HEK293 (cell line): ENCODE data around the gene TMEM205.

Experiments used
- CTCF ChIA-PET: fragments of 350-600 bp; formaldehyde crosslinking; extraction: SDS; loops from one replicate; lab custom pipeline; 2021; ENCODE audit warnings: antibody characterized with exemption; lab: Yijun Ruan, JAX
- POLR2A ChIA-PET: fragments of 300-600 bp; formaldehyde crosslinking; extraction: SDS; loops from one replicate; lab custom pipeline; 2020; ENCODE audit warnings: antibody characterized with exemption, inconsistent platforms; lab: Yijun Ruan, JAX
- H3K27ac ChIP-seq: fragments of 200-500 bp; sonication (Bioruptor generic); 2 replicates; pipeline ENCODE4 v1.5.1; 2014; ENCODE audit warnings: low read depth, low read length, control low read depth, inconsistent platforms; ENCODE audit errors: extremely low read depth
- H3K36me3 ChIP-seq, 2 experiments: fragments of 200-500 bp in 1 of 2; sonication (Bioruptor generic) in 1 of 2; 1 replicate in 1 of 2; 2 replicates in 1 of 2; pipeline ENCODE4 v1.5.1; 2014 to 2017; ENCODE audit warnings: inconsistent platforms in 2 of 2, low read length in 2 of 2; ENCODE audit not compliant: control insufficient read depth in 2 of 2, insufficient read depth in 1 of 2
- H3K4me1 ChIP-seq: fragments of 200-500 bp; sonication (Bioruptor generic); 2 replicates; pipeline ENCODE4 v1.5.1; 2014; ENCODE audit warnings: mild to moderate bottlenecking, low read length, inconsistent platforms; ENCODE audit not compliant: control insufficient read depth, insufficient read depth
- H3K4me3 ChIP-seq: 2 replicates; pipeline ENCODE4 v1.5.1; 2011; ENCODE audit warnings: low read depth, mild to moderate bottlenecking, control low read depth, low read length, moderate library complexity
- H3K9me3 ChIP-seq: fragments of 200-500 bp; sonication (Bioruptor generic); 2 replicates; pipeline ENCODE4 v1.5.1; 2014; ENCODE audit warnings: low read depth, low read length, inconsistent platforms; ENCODE audit not compliant: control insufficient read depth, insufficient read depth
- BCL11B ChIP-seq: fragments of 450-650 bp; formaldehyde crosslinking; IDR thresholded peaks from 2 replicates; pipeline ENCODE4 v1.5.1; 2016; ENCODE audit warnings: low read depth, missing biosample characterization, missing genetic modification characterization
- BCL6B ChIP-seq: fragments of 450-650 bp; formaldehyde crosslinking; IDR thresholded peaks from 2 replicates; pipeline ENCODE4 v1.5.1; 2017; ENCODE audit warnings: missing biosample characterization, missing genetic modification characterization
- GFI1B ChIP-seq: fragments of 450-650 bp; formaldehyde crosslinking; IDR thresholded peaks from 2 replicates; pipeline ENCODE4 v1.5.1; 2016; ENCODE audit warnings: missing biosample characterization, missing genetic modification characterization
- KLF16 ChIP-seq: fragments of 450-650 bp; formaldehyde crosslinking; IDR thresholded peaks from 2 replicates; pipeline ENCODE4 v1.5.1; 2017; ENCODE audit warnings: missing biosample characterization, missing genetic modification characterization
- MYNN ChIP-seq: fragments of 450-650 bp; formaldehyde crosslinking; IDR thresholded peaks from 2 replicates; pipeline ENCODE4 v1.5.1; 2016; ENCODE audit warnings: missing biosample characterization, missing genetic modification characterization, borderline replicate concordance
- SP3 ChIP-seq: fragments of 450-650 bp; formaldehyde crosslinking; IDR thresholded peaks from 2 replicates; pipeline ENCODE4 v1.5.1; 2016; ENCODE audit warnings: missing biosample characterization, missing genetic modification characterization
- YY1 ChIP-seq: fragments of 450-650 bp; formaldehyde crosslinking; IDR thresholded peaks from 2 replicates; pipeline ENCODE4 v1.5.1; 2018; ENCODE audit warnings: missing biosample characterization, missing genetic modification characterization
- ZBTB1 ChIP-seq: fragments of 450-650 bp; formaldehyde crosslinking; IDR thresholded peaks from 2 replicates; pipeline ENCODE4 v1.5.1; 2016; ENCODE audit warnings: missing biosample characterization, missing genetic modification characterization
- ZBTB17 ChIP-seq: fragments of 450-650 bp; formaldehyde crosslinking; IDR thresholded peaks from 2 replicates; pipeline ENCODE4 v1.5.1; 2016; ENCODE audit warnings: missing biosample characterization, missing genetic modification characterization
- ZBTB48 ChIP-seq: fragments of 450-650 bp; formaldehyde crosslinking; IDR thresholded peaks from 2 replicates; pipeline ENCODE4 v1.5.1; 2016; ENCODE audit warnings: missing biosample characterization, missing genetic modification characterization
- ZFHX2 ChIP-seq: fragments of 450-650 bp; formaldehyde crosslinking; conservative IDR thresholded peaks from 2 replicates; pipeline ENCODE4 v1.5.1; 2016; ENCODE audit warnings: missing biosample characterization, missing genetic modification characterization
- ZIC2 ChIP-seq: fragments of 450-650 bp; formaldehyde crosslinking; IDR thresholded peaks from 2 replicates; pipeline ENCODE4 v1.5.1; 2016; ENCODE audit warnings: missing biosample characterization, missing genetic modification characterization
- ZNF175 ChIP-seq: fragments of 450-650 bp; formaldehyde crosslinking; IDR thresholded peaks from 2 replicates; pipeline ENCODE4 v1.5.1; 2016; ENCODE audit warnings: missing biosample characterization, missing genetic modification characterization
- ZNF211 ChIP-seq: fragments of 450-650 bp; formaldehyde crosslinking; IDR thresholded peaks from 2 replicates; pipeline ENCODE4 v1.5.1; 2016; ENCODE audit warnings: low read depth, missing biosample characterization, missing genetic modification characterization
- ZNF423 ChIP-seq: fragments of 450-650 bp; formaldehyde crosslinking; IDR thresholded peaks from 2 replicates; pipeline ENCODE4 v1.5.1; 2016; ENCODE audit warnings: missing biosample characterization, missing genetic modification characterization
- ZNF529 ChIP-seq: fragments of 450-650 bp; formaldehyde crosslinking; IDR thresholded peaks from 2 replicates; pipeline ENCODE4 v1.5.1; 2017; ENCODE audit warnings: missing genetic modification characterization, missing biosample characterization; ENCODE audit not compliant: insufficient replicate concordance
- ZNF530 ChIP-seq: fragments of 450-650 bp; formaldehyde crosslinking; IDR thresholded peaks from 2 replicates; pipeline ENCODE4 v1.5.1; 2016; ENCODE audit warnings: low read depth, missing biosample characterization, missing genetic modification characterization
- ZNF580 ChIP-seq: fragments of 450-650 bp; formaldehyde crosslinking; IDR thresholded peaks from 2 replicates; pipeline ENCODE4 v1.5.1; 2016; ENCODE audit warnings: missing biosample characterization, missing genetic modification characterization
- ZNF610 ChIP-seq: fragments of 450-650 bp; formaldehyde crosslinking; IDR thresholded peaks from 2 replicates; pipeline ENCODE4 v1.5.1; 2016; ENCODE audit warnings: missing biosample characterization, missing genetic modification characterization, borderline replicate concordance
- ZNF629 ChIP-seq: fragments of 450-650 bp; formaldehyde crosslinking; IDR thresholded peaks from 2 replicates; pipeline ENCODE4 v1.5.1; 2017; ENCODE audit warnings: missing biosample characterization, missing genetic modification characterization
- ZNF664 ChIP-seq: fragments of 450-650 bp; formaldehyde crosslinking; IDR thresholded peaks from 2 replicates; pipeline ENCODE4 v1.5.1; 2016; ENCODE audit warnings: missing biosample characterization, missing genetic modification characterization
- ZNF670 ChIP-seq: fragments of 450-650 bp; formaldehyde crosslinking; IDR thresholded peaks from 2 replicates; pipeline ENCODE4 v1.5.1; 2016; ENCODE audit warnings: missing biosample characterization, missing genetic modification characterization, low read depth
- ZNF692 ChIP-seq: fragments of 450-650 bp; formaldehyde crosslinking; IDR thresholded peaks from 2 replicates; pipeline ENCODE4 v1.5.1; 2016; ENCODE audit warnings: missing biosample characterization, missing genetic modification characterization
- ZNF792 ChIP-seq: fragments of 450-650 bp; formaldehyde crosslinking; IDR thresholded peaks from 2 replicates; pipeline ENCODE4 v1.5.1; 2016; ENCODE audit warnings: missing biosample characterization, missing genetic modification characterization
- ZNF843 ChIP-seq: fragments of 450-650 bp; formaldehyde crosslinking; IDR thresholded peaks from 2 replicates; pipeline ENCODE4 v1.5.1; 2016; ENCODE audit warnings: missing biosample characterization, missing genetic modification characterization
- ZSCAN16 ChIP-seq: fragments of 450-650 bp; formaldehyde crosslinking; IDR thresholded peaks from 2 replicates; pipeline ENCODE4 v1.5.1; 2016; ENCODE audit warnings: missing biosample characterization, missing genetic modification characterization
- ZXDB ChIP-seq: fragments of 450-650 bp; formaldehyde crosslinking; IDR thresholded peaks from 2 replicates; pipeline ENCODE4 v1.5.1; 2016; ENCODE audit warnings: missing biosample characterization, missing genetic modification characterization
- TF ChIP-seq, protein P1 (sequence below): fragments of 450-650 bp; formaldehyde crosslinking; IDR thresholded peaks from 2 replicates; pipeline ENCODE4 v1.5.1; 2016; ENCODE audit warnings: missing biosample characterization, missing genetic modification characterization
- TF ChIP-seq, protein P2 (sequence below): fragments of 450-650 bp; formaldehyde crosslinking; IDR thresholded peaks from 2 replicates; pipeline ENCODE4 v1.5.1; 2016; ENCODE audit warnings: missing biosample characterization, missing genetic modification characterization

Gene TMEM205

GRCh38 chr19:11382898-11383705 lies 37.0 kb upstream of the TMEM205 start (continued):
- TF ChIP-seq KLF16 (tag by site-specific recombination) (peak; percentile 14; the same call in 1 of the 2 replicates), ZNF843 (tag by site-specific recombination) (no peak), ZNF692 (tag by site-specific recombination) (peak; percentile 94), ZNF529 (tag by site-specific recombination) (no peak), ZNF530 (tag by site-specific recombination) (no peak), ZXDB (tag by site-specific recombination) (peak; percentile 48), GFI1B (tag by site-specific recombination) (no peak), ZNF211 (tag by site-specific recombination) (no peak), ZNF670 (tag by site-specific recombination) (no peak), BCL6B (no peak), MYNN (no peak), ZNF423 (tag by site-specific recombination) (no peak), ZSCAN16 (no peak), ZBTB48 (no peak), ZNF664 (no peak), ZBTB1 (tag by site-specific recombination) (no peak)

DNA sequence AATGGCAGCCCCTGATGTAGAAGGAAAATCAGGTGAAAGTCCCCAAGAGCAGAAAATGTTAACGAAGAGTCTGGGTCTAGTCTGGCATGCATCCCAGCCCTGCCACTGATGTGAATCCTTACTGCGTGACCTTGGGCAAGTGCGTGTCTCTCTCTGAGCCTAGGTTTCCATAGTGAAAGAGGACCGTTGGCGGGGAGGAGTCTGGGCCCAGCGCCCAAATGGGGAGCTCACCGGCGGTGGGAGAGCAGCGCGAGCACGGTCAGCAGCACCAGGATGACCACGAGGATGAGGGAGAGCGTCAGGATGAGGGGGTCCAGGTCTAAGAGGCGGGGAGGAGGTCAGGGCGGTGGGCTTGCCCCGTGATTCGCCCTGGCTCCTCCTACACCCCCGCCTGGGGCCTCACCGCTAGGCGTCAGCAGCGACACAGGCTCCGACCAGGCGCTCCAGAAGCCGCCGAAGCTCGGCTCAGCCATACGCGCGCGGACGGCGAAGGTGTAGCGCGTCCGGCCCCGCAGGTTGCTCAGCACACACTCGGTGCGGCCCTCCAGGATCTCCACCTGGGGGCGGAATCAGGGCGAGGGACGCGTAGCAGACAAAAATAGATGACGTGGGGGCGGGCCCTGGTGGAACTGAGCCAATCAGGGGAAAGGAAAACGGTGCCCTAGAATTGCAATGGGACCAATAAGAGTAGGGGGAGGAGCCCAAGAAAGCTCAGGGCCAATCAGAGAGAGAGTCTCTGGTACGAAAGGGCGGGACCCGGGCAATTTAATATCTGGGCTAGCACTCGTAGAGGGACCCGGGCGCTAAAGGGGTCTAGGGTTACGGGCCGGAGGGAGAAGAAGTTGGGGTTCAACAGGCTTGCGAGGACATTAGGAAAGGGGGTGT lies 34.8 kb upstream of the TMEM205 start:
- Histone ChIP-seq H3K27ac (peak overlapping the region; percentile 59; the same call in 1 of the 2 replicates), H3K4me1 (no peaks in the 10 kb centered on the region; the same call in 1 of the 2 replicates), H3K4me3 (peak overlapping the region; percentile 55), H3K36me3 (peaks cover 0 to 21% of the 10 kb centered on the region in 2 experiments; a peak in 2 of 3 replicates), H3K9me3 (no peaks in the 10 kb centered on the region)
- POLR2A ChIA-PET, result interaction anchor here (0.6 to 2.7 kb wide), 21 partner anchors 10 to 255 kb away, joined by 3 to 27 read pairs (median 5); partner anchors contain the start of genes CCDC159, ECSIT, ODAD3 and PRKCSH
- CTCF ChIA-PET, result interaction anchor here (0.6 to 5.9 kb wide), 59 partner anchors 10 to 1359 kb away, joined by 3 to 66 read pairs (median 4); partner anchors contain the start of genes CCDC159, ELAVL3, ODAD3 and PRKCSH
- TF ChIP-seq ZNF175, result no peak
- TF ChIP-seq, protein P1, sequence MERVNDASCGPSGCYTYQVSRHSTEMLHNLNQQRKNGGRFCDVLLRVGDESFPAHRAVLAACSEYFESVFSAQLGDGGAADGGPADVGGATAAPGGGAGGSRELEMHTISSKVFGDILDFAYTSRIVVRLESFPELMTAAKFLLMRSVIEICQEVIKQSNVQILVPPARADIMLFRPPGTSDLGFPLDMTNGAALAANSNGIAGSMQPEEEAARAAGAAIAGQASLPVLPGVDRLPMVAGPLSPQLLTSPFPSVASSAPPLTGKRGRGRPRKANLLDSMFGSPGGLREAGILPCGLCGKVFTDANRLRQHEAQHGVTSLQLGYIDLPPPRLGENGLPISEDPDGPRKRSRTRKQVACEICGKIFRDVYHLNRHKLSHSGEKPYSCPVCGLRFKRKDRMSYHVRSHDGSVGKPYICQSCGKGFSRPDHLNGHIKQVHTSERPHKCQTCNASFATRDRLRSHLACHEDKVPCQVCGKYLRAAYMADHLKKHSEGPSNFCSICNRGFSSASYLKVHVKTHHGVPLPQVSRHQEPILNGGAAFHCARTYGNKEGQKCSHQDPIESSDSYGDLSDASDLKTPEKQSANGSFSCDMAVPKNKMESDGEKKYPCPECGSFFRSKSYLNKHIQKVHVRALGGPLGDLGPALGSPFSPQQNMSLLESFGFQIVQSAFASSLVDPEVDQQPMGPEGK (tag by site-specific recombination), result peak; percentile 44; the same call in 1 of the 2 replicates
- TF ChIP-seq, protein P2, sequence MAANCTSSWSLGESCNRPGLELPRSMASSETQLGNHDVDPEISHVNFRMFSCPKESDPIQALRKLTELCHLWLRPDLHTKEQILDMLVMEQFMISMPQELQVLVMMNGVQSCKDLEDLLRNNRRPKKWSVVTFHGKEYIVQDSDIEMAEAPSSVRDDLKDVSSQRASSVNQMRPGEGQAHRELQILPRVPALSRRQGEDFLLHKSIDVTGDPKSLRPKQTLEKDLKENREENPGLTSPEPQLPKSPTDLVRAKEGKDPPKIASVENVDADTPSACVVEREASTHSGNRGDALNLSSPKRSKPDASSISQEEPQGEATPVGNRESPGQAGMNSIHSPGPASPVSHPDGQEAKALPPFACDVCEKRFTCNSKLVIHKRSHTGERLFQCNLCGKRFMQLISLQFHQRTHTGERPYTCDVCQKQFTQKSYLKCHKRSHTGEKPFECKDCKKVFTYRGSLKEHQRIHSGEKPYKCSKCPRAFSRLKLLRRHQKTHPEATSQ (tag by site-specific recombination), result 0 out of 2 replicates have a peak, but pooled peaks have one; percentile 13
- no peak; the same call in 1 of the 2 replicates for TF ChIP-seq ZNF792 (tag by site-specific recombination)
- TF ChIP-seq ZFHX2 (tag by site-specific recombination), result peak; percentile 78
- peak; percentile 32; the same call in 1 of the 2 replicates for TF ChIP-seq ZBTB17 (tag by site-specific recombination)
- TF ChIP-seq ZNF580 (tag by site-specific recombination), result 0 out of 2 replicates have a peak, but pooled peaks have one; percentile 8
- TF ChIP-seq ZSCAN16, result no peak
- TF ChIP-seq ZNF610 (tag by site-specific recombination), result 0 out of 2 replicates have a peak, but pooled peaks have one; percentile 26
- no peak for TF ChIP-seq ZNF629 (tag by site-specific recombination)
- TF ChIP-seq ZIC2, result peak; percentile 70
- TF ChIP-seq BCL11B (tag by site-specific recombination), result peak; percentile 28; the same call in 1 of the 2 replicates
- peak; percentile 85 for TF ChIP-seq SP3 (tag by site-specific recombination)
- peak; percentile 12; the same call in 1 of the 2 replicates for TF ChIP-seq YY1 (tag by site-specific recombination)
